Inflammatory macrophage treated with lipopolysaccharide for 4 hours (primary cell): Measurements from ENCODE around the gene HIF1AN.
A peak's percentile ranks its signal among the peaks of the same experiment; 100 is the strongest.

Source experiments
- DNase-seq: peaks from one replicate; pipeline ENCODE4 v3.0.0-alpha.2; 2020

The HIF1AN gene

GRCh38 chr10:100535715-100536353 lies at the start of gene HIF1AN:
HIF1AN (plus strand) TSS chr10:100535943; CDS start chr10:100535959, 16 bp downstream.
- DNase-seq: peak; percentile 97

- DNase-seq: no peak
Observed at GRCh38 chr10:100487529-100487928, 48.2 kb upstream of the HIF1AN start.

- DNase-seq: peak; percentile 79
Observed at GRCh38 chr10:100489396-100489795, 46.3 kb upstream of the HIF1AN start.

- no peak for DNase-seq
Observed at GRCh38 chr10:100490531-100490930, 45.2 kb upstream of the HIF1AN start.

- no peak for DNase-seq
Observed at GRCh38 chr10:100496567-100496966, 39.2 kb upstream of the HIF1AN start.

GRCh38 chr10:100498059-100498458 lies 37.7 kb upstream of the HIF1AN start:
- DNase-seq: no peak

- DNase-seq: no peak
Observed at GRCh38 chr10:100501423-100501822, 34.3 kb upstream of the HIF1AN start.

- no peak for DNase-seq
Observed at GRCh38 chr10:100502926-100503494, 32.7 kb upstream of the HIF1AN start.

GRCh38 chr10:100504096-100504495 lies 31.6 kb upstream of the HIF1AN start:
- DNase-seq: no peak

- no peak for DNase-seq
Observed at GRCh38 chr10:100505164-100505563, 30.6 kb upstream of the HIF1AN start.

GRCh38 chr10:100506596-100507356 lies 29.0 kb upstream of the HIF1AN start:
- DNase-seq: no peak

- no peak for DNase-seq
Observed at GRCh38 chr10:100507357-100507732, 28.4 kb upstream of the HIF1AN start.

GRCh38 chr10:100508266-100508665 lies 27.5 kb upstream of the HIF1AN start:
- no peak for DNase-seq

- DNase-seq: peak; percentile 56
Observed at GRCh38 chr10:100508691-100509150, 27.0 kb upstream of the HIF1AN start.

- no peak for DNase-seq
Observed at GRCh38 chr10:100509241-100509840, 26.4 kb upstream of the HIF1AN start.

GRCh38 chr10:100510533-100511308 lies 25.0 kb upstream of the HIF1AN start:
- no peak for DNase-seq

- DNase-seq: no peak
Observed at GRCh38 chr10:100515612-100516011, 20.1 kb upstream of the HIF1AN start.

- no peak for DNase-seq
Observed at GRCh38 chr10:100516847-100517246, 18.9 kb upstream of the HIF1AN start.

- peak; percentile 62 for DNase-seq
Observed at GRCh38 chr10:100518761-100519241, 16.9 kb upstream of the HIF1AN start.

- DNase-seq: no peak
Observed at GRCh38 chr10:100519311-100520051, 16.3 kb upstream of the HIF1AN start, which contains the start of gene SEC31B. SEC31B (minus strand) TSS chr10:100519861; CDS start chr10:100516952, 2,909 bp downstream.

GRCh38 chr10:100520811-100521210 lies 14.9 kb upstream of the HIF1AN start:
- no peak for DNase-seq
